HG03108 (cell line): ENCODE data around the gene CDYL.
A peak's percentile ranks its signal among the peaks of the same experiment; 100 is the strongest.

Experiments used
- ATAC-seq: cut with Tn5 transposase; IDR thresholded peaks from one replicate; pipeline ENCODE4 v1.9.1; 2021; ENCODE audit warnings: moderate library complexity; ENCODE audit not compliant: unreplicated experiment

CDYL gene

DNA sequence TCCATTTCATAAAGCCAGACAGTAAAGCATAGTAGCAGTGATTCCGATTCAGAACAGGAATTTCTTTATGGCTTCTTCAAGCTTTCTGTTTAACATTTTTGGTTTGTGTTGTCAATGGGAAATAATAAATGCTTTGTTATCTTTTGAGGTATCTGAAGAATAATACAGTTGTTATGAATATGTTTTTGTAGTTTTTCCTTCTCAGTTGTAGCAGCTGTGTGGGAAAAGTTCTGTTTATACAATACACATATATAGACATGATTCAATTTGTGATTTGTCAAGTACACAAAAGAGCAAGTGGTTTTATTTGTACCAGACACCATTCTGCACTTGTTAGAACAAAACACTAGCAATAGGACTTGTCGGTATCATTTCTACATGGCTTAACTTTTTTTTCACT is 96.6 kb downstream of the CDYL start:
- no peak for ATAC-seq

DNA sequence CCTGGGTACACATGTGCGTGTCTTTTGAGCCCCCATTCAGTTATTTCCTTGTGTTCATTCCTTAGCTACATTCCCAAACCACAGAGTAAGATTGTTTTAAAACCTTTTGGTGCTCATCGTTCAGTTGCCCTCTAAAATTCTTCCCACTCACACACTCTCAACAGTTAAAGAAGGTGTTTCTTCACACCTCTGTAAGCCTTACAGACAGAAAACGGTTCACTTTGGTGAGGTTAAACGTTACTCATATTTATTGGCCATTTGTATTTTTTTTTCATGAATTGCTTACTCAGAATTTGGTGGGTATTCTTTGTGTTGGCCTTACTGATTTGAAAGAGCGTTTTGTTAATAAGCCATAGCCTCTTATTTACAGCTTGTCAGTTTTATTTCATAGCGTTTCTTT is 97.7 kb downstream of the CDYL start:
- ATAC-seq: no peak

DNA sequence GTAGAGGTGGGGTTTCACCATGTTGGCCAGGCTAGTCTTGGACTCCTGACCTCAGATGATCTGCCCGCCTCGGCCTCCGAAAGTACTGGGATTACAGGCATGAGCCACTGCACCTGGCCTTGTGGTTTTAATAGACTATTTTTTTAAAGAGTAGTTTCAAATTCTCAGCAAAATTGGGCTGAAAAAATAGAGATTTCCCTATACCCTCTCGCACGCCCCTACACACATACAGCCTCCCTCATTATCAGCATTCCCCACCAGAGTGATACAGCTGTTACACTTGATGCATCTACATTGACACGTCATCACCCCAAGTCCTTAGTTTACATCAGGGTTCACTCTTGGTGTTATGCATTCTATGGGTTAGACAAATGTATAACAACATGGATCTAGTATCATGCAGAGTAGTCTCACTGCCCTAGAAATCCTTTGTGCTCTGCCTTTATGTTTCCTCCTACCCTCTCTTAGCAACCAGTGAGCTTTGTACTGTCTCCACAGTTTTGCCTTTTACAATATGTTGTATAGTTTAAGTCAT is 103.6 kb downstream of the CDYL start:
- peak; percentile 54 for ATAC-seq

DNA sequence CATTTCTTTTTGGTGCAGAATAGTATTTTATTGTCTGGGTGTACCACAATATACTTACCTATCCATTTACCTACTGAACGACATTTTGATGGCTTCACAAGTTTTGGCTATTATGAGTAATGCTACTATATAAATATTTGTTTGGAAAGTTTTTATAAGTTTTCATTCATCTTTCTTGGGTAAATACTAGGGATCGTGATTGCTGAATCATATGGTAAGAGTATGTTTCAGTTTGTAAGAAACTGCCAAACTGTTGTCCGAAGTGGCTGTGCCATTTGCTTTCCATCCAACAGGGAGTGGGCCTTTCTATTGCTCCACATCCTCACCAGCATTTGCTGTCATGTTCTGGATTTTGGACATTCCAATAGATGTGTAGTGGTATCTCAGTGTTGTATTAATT is 104.2 kb downstream of the CDYL start:
- ATAC-seq: no peak

DNA sequence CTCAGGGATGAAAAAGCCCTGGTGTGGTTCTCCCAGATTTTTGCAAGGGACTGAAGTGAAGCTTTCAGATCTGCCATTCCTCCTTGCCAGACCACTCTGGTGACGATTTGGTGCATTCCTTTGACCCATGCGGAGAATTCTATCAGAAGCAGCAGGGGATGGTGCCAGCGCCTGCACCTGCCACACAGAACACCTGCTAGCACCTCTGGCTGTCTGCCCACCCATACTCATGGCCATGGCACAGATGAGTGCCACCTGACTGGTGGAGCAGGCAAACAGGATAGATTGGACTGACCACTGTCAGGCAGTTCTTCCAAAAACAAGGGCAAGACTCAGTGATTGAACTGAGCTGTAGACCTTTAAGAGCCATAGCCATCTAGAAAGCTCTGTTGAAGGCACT is 107.1 kb downstream of the CDYL start:
- no peak for ATAC-seq

DNA sequence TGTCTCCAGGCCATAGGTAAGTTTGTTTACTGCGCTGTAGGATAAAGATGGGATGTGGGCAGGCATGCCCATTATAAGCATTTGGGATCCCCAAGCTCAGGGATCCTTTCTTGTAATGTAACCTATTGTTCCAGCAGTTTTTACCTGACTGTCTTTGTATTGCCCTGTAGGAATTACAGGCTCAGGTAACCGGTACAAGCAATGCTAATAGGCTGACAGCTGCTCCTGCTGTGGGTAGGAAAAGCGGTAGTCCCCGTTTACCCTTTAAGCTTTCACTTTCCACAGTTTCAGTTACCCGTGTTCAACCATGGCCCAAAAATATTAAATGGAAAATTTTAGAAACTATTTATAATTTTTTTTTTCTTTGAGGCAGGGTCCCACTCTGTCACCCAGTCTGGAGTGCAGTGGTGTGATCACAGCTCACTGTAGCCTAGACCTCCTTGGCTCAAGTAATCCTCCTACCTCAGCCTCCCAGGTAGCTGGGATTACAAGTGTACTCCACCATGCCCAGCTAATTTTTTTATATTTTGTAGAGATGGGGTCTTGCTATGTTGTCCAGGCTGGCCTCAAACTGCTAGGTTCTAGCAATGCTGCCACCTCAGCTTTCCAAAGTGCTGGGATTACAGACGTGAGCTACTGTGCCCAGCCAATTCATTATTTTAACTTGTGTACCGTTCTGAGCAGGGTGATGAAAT is 108.6 kb downstream of the CDYL start:
- ATAC-seq: no peak

DNA sequence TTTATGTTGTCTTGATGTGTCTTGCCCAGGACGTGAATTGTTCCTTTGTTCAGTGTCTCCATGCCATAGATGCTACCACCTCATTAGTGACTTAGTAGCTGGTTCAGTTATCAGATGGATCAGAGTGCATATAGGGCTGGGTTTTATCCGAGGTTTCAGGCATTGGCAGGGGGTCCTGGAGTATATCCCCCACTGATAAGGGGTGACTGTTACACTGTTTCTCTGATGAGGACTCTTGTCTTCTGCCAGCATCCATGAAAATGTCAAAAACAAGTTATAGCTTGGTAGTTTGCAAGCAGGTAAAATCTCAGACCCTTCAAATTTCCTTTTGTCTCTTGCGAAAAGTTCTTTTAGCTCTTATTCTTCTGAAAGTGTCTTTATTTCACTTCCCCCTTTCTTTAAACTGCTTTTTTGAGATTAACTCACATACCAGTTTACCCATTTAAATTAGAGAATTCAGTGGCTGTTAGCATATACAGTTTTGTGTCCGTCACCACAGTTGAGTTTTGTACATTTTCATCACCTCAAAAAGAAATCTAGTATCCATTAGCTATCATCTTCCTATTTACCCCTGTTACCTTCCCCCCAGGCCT is 109.2 kb downstream of the CDYL start:
- ATAC-seq: no peak

DNA sequence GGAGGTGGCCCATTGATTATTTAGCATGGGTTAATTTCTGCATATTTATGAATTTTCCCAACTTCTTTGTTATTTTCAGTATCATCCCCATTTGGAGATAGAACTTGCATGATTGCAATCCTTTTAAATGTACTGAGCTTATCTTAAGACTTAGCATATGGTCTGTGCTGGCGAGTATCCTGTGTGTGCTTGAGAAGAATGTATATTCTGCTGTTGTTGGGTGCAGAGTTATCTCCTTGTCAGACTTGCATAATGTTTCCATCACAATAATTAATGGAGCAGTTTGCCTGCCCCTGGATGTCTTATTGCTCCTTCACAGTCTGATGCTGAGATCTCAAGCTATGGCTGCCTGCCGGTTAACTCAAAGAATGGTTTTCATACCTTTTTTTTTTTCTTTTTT is 112.6 kb downstream of the CDYL start:
- ATAC-seq: no peak

DNA sequence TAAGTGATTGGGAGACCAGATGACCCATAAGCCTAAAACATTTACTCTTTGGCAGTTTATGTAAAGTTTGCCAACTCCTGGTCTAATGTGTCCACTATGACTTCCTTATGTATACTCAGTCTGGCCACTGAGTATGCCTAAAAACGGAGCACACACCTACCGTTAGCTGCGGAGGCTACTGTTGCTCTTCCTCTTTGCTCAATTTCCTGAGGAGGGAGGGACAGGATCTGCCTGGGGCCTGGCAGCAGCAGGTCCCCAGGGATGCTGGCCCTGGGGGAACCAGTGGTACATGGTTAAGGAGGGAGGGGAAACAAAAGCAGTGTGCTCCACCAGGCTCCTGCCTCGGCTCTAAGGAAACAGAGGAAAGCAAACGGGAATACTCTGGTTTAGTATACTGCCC is 113.5 kb downstream of the CDYL start:
- ATAC-seq: no peak

DNA sequence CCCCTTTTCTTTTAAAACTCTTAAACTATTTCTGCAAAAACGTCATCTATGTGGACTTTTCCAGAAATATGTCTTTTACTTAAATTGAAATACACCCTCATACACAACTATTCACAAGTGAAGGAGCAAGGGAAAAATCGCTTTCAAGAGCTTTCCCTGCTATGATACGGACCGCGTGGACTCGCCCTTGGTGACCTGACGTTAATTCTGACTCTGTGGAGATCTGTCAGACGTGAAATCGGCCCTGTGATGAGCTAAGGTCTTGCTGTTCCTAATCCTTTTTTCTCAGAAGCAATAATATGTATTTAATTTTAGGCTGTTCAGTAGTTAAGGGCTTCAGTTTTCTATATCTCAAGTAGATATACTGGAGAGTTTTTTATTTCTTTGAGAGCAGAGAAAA is 114.0 kb downstream of the CDYL start:
- ATAC-seq: no peak

DNA sequence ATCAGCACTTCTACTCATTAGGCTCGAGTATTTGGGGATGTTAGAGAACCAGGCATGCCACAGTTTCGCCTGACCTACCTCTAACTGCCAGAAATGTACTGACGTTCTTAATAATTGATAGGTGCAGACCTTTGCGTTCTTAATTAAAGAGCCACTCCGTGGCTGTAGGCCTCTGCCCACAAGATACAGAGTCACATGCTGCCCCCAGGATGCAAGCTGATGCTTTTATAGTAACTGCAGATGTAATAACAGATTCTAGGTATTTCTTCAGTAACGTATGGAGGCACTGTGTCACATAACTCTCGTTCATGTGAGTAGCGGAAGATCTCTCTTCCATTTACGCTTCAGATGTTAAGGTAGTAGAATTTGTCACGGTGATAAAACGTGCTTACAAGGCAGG is 114.4 kb downstream of the CDYL start:
- no peak for ATAC-seq

DNA sequence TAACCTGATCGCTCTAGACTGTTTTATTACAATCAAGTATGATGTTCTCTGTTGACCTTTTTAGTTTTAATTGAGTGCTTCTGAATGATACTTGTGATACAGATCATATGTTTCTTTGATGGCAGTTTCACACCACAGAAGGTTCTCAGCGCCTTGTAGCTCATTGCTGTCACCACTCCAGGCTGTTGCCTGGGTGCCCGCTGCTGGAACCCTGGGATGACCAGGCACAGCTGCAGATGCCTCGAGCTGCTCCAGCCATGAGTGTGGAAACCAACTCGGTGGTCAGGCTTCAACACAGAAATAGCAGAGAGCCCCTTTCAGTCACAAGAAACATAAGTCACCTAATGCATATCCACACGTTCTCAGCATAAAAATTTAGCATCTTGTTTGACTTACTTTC is 114.9 kb downstream of the CDYL start:
- no peak for ATAC-seq

DNA sequence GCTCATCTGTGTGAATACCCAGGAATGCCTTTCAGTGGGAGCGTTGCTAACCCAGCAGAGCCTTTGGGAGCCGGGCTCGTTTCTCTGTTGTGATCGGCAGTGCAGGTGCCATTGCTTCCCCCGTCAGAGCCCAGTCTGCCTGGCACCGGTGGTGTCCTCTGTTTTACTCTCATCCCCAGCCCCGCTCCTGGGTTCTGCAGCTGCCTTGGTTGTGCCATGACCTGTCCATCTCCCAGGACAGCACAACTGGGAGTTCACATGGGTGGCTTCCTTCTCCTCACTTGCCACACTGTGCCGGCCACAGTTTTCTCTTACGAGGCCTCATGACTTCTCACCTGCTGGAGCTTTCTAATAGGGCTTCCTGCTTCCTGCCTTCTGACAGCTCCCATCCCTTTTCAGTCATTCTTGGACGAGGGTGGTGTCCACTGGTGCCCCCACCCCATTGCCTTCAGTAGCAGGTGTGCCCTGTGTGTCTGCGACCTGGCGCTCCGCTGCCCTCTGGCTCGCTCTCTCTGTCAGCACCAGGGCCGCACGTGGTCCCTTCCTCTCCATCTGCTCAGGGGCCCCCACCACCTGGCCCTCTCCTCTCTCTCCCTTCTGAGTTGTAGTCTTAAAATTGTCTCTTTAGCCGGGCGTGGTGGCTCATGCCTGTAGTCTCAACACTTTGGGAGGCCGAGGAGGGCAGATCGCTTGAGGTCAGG is 116.7 kb downstream of the CDYL start:
- no peak for ATAC-seq

DNA sequence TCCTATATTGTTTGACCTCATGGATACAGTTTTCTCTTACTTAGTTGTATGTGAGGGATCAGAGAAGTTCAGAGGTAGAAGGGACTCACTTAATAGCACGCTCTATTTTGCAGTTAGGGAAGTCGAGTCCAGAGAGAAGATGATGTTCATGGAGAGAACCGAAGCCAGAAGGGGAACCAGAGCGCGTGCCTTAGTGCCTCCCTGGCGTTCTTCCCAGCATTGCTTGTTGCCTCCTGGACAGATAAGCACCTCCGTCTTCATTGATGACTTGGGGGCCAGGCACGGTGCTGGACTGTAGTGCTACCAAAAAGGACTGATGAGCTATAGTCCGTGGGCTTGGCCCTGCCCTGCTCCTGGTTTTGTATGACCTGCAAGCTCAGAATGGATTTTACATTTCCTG is 117.8 kb downstream of the CDYL start:
- ATAC-seq: no peak

DNA sequence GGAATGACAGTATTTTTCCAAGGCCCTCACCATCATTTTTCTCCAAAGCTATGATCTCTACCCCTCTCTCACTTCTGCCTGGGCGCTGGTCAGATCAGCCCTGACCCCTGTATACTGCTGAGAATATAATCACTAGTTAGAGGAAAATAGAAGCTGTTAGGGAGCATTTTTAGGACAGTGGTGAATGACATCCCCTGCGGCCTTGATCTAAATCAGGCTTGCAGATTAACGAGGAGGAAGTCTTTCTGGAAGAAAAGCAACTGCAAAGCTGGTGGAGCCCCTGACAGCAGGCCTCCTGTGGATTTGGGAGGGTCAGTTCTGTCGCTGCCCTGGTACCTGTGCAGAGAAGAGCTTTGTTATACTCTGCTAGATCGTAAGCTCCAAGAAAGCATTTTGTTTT is 119.8 kb downstream of the CDYL start:
- no peak for ATAC-seq

DNA sequence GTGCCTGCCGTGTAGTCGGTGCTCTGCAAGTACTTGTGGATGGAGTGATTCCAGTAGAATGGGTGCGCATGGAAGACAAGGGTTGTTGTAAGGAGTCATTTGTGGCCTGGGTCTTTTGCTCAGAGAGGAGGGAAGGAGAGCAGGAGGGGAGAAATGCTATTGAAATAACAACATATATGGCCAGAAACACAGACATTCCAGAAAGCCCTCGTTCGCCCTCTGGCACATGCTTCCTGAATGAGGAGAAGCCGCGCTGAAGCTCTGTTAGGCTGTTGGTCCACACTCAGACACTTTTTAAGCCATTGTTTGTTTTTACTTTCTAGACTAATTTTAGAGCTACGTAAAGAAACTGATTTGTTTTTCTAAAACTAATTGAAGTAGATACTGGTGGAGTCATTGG is 120.2 kb downstream of the CDYL start:
- ATAC-seq: no peak

DNA sequence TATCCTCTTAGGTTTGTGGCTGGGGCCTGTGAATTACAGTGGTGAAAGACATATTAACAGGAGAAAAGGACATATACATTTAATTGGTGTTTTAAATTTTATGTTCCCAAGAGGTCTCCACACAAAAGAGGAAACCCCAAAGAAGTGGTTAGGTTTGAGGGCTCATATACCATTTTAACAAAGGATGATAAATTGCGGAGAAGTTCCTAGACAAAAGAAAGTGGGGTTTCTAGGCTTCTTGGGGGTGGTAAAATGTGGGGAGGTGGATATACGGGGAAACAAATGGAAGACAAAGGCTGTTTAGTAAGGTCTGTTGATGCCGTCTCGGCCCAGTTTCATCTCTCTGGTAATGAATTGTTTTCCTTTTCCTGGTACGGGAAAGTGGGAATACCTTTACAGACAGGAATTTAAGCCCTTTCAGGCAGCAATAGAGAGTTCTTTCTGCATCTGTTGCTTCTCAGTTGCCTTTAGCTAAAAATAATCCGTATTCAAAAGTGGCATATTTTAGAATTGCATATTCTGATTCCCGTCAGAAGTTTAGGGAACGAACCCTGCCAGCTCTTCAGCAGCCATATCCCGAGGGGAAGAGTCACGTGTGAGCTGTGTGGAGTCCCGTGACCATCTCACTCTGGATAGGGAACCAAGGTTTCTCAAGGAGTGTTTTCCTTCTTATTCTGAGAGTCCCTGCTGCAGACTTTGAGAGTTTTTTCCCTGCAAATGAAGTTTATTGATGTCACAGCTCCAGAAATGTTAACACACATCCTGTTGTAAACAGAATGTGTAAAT is 123.2 kb downstream of the CDYL start:
- ATAC-seq: no peak

DNA sequence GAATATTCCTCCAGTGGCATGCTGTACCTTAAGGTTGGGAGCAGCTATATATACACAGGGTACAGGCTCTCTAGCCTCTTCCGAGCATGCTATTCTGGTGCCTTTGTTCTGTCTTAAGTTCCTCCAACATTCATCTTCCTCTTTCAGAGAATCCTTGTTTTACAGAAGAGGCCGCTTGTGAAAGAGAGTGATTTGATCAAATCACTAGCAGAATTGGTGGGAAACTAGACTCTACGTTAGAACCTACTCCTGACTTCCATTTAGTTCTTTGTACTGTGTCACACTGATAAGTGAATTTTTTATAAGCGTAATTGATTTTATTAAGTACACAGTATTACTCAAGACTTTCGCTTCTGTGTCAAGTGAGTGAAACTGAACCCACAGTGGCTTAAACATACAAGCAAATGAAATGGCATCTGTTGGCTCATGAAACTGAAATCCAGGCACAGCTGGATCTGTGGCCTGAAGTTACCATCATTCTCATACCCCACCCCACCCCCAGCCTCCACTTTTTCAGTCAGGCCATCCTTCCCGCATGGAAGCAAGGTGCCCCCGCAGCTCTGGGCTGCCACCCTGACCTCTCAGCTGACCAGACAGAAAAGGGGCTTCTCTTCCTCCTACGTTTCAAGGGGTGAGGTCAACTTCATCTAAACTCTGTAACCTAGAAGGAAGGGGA is 125.3 kb downstream of the CDYL start:
- peak; percentile 59 for ATAC-seq

DNA sequence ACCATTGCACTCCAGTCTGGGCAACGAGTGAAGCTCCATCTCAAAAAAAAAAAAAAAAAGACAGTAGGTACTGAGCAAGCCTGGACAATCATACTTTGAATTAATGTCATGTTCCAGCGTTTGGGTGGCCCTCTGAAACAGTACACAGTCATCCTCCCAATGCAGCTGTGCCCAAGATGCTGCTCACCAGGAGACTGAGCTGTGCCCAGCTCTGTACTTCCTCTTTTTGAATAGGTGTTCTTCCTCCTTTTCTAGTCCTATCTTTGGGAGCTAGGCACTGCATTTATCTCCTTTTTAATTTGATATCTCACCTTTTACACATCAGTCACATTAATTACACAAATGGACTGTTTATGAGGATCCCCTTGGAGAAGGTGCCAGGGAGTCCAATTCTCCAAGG is 126.2 kb downstream of the CDYL start:
- no peak for ATAC-seq

DNA sequence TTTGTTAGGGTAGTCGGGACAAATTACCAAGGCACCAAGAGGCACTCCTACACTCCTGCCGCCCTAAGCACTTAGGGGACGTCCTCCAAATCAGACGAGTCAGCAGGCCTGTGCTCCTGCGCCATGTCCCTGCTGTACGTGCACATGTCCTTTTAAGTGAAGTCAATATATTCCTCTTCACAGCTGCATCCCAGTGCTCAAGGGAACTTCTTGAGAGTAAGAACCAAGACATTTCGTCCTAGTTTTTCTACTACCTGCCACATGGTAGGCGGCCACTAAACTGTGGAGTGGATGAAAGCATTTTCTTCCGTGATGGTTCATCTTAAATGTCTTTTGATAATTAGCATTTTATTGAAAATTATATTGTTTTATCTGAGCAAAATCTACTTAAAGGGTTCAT is 126.9 kb downstream of the CDYL start:
- ATAC-seq: no peak
